SK-N-DZ (cell line): ENCODE results near the gene HIC2. TPM values are rescaled to one million over a fixed set of nuclear protein-coding genes. Genes with fewer than 3 reads are reported as not detected.
"Not testable (repeated sequence)": the region's sequence is repeated elsewhere in the genome, so short reads cannot be mapped to it uniquely, and the experiment has no call there.

Experiments used
- DNase-seq: peaks from one replicate; pipeline ENCODE4 v3.0.0-alpha.2; 2015; ENCODE audit warnings: low spot score
- polyA plus RNA-seq, 2 experiments: library from polyadenylated mRNA; depleted of rRNA; stranded (reverse); fragments of >200 nt; gene quantifications; 2 replicates each; pipeline ENCODE4 v1.2.3, GENCODE V29; 2014

Gene HIC2, protein sequence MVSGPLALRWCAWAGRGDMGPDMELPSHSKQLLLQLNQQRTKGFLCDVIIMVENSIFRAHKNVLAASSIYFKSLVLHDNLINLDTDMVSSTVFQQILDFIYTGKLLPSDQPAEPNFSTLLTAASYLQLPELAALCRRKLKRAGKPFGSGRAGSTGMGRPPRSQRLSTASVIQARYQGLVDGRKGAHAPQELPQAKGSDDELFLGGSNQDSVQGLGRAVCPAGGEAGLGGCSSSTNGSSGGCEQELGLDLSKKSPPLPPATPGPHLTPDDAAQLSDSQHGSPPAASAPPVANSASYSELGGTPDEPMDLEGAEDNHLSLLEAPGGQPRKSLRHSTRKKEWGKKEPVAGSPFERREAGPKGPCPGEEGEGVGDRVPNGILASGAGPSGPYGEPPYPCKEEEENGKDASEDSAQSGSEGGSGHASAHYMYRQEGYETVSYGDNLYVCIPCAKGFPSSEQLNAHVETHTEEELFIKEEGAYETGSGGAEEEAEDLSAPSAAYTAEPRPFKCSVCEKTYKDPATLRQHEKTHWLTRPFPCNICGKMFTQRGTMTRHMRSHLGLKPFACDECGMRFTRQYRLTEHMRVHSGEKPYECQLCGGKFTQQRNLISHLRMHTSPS
- polyA plus RNA-seq (2014; cell fraction: cytosol; rRNA removed), result 14.4 and 17.5 TPM in 2 replicates
- 18.3 and 25.3 TPM in 2 replicates for polyA plus RNA-seq (2014; cell fraction: nucleus; rRNA removed)

DNA sequence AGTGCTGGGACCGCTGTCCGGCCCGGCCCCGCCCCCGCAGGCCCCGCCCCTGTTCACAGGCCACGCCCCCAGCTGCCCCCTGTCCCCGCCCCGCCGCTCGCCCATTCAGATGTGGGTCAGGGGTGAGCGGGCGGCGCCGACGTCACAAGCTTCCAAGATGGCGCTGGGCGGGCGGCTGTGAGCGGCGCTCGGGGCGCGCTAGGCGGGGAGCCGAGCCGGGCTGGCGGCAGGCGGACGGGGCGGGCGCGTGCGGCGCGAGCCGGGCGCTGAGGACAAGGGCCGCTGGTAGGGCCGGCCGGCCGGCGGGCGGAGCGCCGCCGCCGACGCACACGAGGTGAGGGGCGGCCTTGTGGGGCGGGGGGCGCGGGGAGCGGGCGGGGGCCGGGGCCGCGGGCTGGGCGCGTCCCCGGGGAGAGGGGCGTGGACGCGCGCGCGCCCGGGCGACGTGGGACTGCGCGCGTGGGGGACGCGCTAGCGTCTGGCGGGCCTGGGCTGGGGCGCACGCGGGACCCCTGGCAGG lies at the start of gene HIC2:
Gene HIC2, plus strand, starts transcription at position 145 of the 520 bp plus-strand sequence. CDS start 25,461 bp downstream, outside the sequence.
- DNase-seq, result not testable (repeated sequence)

DNA sequence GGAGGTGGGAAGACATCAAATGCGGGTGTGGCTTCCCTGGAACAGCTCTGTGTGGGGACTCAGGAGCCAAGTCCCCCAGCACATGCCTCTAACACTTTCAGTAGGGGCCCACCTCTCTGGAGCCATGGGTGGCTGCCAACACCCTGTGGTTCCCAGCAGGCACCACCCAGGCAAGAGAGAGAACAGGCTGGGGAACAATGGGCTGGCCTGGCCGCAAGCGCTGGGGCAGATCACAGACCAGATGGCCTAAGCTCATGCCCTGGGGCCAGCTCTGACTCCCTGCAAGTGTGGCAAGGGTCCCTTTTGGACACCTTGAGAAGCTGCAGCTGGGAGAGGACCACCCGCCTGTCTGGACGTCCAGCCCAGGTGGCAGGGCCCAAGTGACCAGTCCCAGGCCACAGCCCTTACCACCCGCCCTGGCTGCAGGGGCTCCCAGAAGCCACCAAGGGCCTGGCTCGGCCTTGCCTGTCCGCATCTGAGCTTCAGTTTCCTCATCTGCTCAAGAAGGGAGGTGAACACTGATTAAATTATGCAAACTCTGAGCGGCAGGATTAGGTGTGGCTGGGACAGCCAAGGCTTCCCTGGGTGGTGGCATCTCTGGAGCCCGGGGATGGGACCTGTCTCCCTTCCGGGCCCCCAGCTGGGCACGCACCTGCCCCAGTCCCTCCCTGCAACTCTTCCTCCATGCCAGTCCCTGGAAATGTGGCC lies 48.4 kb upstream of the HIC2 start:
- DNase-seq, result not testable (repeated sequence)

DNA sequence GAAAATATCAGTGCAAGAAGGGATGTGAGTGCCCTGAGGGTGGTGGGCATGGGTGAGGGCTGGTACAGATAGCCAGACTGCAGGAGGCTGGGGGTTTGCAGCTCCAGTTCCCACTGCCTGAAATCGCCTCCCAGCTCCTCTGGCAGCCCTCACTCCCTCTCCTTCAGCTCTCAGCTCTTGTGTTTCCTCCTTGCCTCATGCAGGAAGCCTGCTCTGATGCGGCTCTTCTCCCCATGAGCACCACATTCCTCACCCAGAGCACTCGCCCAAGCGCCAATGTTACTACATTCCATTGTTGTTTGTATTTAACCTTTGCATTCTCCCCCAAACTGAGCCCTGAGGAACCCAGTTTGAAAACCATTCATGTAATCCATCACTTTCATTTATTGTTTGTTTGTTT lies 41.3 kb upstream of the HIC2 start:
- DNase-seq, result not testable (repeated sequence)

DNA sequence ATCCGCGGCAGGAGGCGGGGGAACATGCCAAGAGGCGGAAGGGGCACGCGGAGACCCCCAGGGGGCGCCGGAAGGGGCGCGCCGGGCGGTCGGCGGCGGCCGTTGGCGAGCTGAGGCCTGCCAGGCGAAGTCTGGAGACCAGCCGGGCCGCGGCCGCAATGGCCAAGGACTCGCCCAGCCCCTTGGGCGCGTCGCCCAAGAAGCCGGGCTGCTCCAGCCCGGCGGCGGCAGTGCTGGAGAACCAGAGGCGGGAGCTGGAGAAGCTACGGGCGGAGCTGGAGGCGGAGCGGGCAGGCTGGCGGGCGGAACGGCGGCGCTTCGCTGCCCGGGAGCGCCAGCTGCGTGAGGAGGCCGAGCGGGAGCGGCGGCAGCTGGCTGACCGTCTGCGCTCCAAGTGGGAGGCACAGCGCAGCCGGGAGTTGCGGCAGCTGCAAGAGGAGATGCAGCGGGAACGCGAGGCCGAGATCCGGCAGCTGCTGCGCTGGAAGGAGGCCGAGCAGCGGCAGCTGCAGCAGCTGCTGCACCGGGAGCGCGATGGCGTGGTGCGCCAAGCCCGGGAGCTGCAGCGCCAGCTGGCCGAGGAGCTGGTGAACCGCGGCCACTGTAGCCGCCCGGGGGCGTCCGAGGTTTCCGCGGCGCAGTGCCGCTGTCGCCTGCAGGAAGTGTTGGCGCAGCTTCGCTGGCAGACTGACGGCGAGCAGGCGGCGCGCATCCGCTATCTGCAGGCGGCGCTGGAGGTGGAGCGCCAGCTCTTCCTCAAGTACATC lies 33.3 kb upstream of the HIC2 start, which contains the start of gene RIMBP3B:
Gene RIMBP3B, plus strand, starts transcription at position 51 of the 767 bp plus-strand sequence. Its CDS starts 108 bp downstream, at position 159.
- not testable (repeated sequence) for DNase-seq

DNA sequence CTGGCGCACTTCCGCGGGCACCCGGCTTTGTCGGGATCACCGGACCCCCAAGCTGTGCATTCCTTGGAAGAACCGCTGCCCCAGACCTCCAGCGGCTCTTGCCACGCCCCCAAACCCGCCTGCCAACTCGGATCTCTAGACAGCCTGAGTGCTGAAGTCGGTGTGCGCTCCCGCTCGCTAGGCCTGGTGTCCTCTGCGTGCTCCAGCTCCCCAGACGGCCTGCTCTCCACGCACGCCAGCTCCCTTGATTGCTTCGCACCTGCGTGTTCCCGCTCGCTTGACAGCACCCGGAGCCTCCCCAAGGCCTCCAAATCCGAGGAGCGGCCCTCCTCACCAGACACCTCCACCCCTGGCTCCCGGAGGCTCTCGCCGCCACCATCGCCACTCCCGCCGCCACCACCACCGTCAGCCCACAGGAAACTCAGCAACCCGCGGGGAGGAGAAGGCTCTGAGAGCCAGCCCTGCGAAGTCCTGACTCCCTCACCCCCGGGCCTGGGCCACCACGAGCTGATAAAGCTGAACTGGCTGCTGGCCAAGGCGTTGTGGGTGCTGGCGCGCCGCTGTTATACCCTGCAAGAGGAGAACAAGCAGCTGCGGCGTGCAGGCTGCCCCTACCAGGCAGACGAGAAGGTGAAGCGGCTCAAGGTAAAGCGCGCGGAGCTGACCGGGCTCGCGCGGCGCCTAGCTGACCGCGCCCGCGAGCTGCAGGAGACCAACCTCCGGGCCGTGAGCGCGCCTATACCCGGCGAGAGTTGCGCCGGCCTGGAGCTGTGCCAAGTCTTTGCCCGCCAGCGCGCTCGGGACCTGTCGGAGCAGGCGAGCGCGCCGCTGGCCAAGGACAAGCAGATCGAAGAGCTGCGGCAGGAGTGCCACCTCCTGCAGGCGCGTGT lies 32.5 kb upstream of the HIC2 start:
- DNase-seq, result not testable (repeated sequence)

DNA sequence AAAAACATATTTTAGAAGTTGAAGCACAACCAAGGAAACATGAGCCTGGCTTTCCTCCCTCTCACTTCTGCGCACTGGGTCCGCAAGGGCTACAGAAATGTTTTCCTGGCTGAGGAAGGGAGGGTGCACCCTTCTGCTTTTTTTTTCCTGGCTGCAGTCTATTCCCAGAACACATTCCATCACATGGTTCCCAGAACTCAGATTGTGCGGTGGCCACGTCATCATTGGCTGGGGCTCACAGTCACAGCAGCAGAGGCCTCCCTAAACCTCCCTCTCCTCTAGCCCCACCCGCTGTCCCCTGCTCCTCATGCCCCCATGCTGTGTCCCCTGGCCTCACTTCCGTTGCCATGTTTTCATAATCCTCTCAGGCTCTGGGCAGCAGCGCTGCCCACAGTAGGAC lies 27.7 kb upstream of the HIC2 start:
- DNase-seq, result not testable (repeated sequence)

DNA sequence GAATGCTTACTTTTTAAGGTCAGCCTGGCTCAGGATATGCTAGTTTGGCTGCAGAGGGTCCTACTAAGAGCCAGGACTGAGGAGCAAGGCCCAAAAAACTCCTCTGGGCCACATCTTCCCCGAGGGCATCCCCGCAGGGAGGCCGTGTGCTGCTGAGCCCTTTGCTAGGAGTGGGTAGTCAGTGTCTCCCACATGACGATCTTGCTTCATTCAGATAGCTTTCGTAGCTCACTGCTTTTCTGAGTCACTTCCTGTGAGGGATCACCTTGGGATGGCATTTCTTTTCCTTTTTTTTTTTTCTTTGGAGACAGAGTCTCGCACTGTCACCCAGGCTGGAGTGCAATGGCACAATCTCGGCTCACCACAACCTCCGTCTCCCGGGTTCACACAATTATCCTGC lies 27.2 kb upstream of the HIC2 start:
- DNase-seq, result not testable (repeated sequence)

DNA sequence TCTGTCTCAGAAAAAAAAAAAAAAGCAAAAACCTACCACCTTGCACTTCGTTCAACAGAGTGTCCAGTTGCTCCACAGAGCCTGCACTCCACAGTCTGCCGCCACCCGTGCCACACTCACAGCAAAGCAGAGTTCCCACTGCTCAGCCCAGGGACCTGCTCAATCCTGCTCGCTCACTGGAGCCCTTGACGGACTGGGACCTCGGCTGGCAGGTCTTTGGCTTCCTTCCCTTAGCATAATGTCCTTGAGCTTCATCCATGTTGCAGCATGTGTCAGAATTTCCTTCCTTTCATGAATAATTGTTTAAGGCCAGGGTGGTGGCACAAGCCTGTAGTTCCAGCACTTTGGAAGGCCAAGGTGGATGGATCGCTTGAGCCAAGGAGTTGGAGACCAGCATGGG lies 22.6 kb upstream of the HIC2 start:
- not testable (repeated sequence) for DNase-seq

DNA sequence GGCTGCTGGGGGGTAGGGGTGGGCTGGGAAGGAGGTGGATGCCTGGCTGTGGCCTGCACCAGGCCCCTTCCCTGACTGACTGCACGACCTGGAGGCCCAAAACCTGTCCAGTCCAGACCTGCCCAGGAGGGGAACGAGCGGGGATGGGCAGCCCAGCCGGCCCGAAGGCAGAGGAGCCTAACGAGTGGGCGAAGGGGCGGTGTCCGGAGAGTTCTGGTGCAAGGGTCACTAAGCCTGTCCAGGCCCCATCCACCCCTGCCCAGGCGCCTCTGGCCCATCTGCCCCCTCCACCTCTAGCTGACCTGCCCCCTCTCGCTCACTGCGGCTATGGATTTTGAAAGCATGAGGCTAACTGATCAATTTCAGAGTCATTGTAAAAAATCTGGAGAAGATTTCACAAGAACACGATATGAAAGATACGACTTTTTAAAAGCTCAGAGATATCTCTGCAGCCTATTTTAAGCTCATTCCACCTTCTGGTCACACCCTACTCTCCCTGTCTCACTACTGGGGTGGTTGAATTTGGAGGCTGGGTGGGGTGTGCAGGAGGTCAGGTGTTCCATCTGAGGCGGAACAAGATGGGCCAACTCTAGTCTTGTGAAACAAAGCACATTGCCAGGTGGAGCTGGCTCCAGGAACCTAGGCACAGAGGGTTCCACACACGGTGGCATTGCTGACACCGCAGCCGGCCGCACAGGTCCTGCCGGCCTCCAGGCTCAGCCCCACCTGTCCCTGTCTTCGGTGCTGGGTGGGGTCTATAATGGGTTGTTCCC lies 15.8 kb upstream of the HIC2 start:
- DNase-seq, result not testable (repeated sequence)

DNA sequence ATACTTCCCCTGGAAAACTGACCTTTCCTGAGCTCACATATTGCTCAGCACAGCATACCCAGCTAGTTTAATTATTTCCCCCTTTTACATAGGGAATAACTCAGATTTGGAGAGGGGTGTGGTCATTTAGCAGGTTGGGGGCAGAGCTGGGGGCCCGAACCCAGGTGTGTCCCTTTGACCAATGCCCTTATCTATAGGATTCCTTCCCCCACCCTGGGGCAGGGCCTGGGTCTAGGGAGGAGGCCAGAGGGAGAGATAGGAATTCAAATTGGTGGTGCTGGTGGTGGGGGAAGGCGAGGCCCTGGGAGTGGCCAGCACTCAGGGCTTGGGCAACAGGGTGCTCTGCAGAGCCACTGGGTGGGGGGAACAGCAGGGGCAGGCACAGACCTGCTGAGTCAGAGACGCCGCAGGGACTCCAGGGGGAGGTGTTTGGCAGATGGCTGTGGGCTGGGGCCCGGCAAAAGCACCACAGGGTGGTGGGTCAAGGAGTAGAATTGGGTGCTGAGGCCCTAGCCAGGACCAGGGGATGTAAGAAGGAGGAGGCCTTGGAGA lies 14.3 kb upstream of the HIC2 start:
- DNase-seq, result not testable (repeated sequence)

DNA sequence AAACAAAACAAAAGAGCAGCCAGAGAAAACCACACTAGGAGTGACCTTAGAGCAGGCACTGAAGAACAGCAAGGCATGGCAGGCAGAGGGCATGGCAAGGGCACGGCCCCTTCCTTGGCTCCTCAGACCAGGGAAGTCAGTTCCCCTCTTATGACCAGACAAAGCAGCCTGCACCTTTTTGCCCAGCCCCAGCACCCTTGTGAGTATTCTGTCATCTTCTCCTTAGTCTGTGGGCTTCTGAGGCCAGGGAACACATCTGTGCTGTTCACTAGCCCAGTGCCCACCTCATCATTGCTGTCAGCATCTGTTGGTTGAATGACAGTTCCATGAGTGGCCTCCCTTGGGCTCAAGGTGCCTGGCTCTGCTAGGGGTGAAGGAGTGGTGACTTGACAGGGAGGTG lies 10.0 kb upstream of the HIC2 start:
- DNase-seq, result not testable (repeated sequence)

DNA sequence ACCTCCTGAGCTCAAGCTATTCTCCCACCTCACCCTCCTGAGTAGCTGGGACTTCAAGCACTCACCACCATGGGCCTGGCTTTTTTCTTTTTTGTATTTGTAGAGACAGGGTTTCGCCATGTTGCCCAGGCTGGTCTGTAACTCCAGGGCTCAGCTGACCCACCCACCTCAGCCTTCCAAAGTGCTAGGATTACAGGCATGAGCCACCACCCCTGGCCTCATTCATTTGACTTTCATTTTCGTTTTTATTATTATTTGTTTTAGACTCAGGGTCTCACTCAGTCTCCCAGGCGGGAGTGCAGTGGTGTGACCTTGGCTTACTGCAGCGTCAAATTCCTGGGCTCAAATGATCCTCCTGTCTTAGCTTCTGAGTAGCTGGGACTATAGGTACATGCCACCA lies 9.4 kb upstream of the HIC2 start:
- DNase-seq, result not testable (repeated sequence)

DNA sequence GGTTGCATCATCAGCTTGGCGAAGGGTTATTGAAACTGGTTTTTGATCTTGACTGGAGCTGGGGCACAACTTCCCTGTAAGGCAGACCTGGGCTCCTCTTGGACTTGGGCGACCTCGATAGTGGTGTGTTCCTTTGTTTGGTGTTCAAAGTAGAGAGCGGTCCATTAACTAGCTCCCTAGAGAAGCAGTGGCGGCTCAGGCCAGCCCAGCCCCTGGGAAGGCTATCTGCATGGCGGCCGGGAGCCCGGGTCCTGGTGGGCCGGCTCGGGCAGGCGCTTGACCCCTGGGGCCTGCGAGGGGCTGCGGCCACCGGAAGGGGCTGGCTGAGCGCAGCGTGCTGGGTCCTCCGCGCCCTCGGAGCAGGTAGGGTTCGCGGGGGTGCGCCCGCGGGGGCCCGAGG lies 796 bp upstream of the HIC2 start:
- DNase-seq, result not testable (repeated sequence)

DNA sequence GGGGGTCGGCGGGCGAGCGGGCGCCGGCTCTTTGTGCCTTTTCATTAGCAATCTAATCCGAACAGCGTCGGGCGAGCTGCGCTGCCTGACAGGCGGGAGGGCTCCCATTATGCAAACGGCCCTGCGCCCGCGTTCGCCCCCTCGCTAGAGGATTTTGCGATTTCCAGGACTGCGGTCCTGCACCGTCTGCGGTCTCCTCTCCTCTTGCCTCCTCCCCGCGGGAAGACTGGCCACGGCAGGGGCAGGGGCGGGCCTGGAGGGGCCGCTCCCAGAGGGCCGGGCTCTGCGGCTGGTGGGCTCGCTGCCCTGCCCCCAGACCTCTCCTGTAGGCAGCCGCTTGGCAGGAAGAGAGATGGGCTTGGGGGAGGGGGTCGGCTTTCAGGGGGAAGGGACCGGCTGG lies 682 bp downstream of the HIC2 start:
- not testable (repeated sequence) for DNase-seq

DNA sequence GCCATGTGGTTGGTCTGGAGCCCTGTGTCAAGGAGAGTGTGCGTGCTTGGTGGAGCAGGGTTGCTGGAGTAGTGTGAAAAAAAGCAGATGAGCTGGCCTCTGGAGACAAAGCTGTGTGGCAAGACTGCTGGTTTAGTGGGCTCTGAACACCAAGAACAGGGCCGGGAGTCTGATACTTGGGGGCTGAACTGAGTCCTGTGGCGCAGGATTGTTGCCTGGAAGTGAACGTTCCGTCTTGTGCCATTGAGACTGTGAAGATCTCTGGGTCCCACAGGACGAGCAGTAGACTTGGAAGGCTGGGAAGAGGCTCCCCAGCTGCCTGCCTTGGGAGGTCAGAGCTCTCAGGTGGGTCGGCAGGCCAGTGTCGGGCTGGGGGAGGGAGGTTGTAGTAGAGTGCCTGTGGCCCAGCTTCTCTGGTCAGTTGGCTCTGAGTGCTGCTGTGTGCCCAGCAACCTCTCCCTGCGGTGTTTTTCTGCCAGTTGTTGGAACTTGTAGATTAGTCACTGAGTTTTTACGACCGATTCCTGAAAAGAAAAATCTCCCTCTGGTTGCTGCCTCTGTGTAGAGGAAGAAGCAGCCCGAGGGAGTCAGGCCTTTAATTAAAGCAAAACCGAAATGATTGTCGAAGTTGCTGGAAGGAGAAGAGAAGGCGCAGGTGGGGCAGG lies 1.9 kb downstream of the HIC2 start:
- DNase-seq, result not testable (repeated sequence)

DNA sequence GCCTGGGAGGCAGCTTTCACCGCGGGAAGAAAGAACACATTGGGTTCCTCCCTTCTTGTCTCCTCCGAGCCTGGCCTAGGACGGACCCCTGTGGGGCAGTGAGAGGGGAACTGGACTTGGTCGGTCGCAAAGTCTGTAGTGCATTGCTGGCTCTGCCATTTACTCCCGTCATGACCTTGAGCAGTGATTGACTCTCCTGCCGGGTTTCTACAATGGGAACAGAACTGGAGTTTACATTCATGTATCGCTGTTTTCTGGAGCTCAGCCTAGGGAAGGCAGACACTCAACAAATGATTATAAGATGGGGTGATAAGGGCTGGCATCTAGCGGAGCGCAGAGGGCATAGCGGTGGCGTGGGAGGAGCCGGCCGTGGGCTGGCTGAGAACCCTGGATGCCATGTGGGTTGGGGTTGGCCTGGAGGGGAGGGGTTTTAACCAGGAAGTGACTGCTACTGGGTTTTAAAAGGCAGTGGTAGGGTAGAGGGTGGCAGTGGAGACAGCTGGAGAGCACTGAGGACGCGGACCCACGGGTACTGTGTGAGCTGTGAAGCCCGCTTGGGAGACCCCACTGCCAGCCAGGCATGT lies 3.1 kb downstream of the HIC2 start:
- not testable (repeated sequence) for DNase-seq

DNA sequence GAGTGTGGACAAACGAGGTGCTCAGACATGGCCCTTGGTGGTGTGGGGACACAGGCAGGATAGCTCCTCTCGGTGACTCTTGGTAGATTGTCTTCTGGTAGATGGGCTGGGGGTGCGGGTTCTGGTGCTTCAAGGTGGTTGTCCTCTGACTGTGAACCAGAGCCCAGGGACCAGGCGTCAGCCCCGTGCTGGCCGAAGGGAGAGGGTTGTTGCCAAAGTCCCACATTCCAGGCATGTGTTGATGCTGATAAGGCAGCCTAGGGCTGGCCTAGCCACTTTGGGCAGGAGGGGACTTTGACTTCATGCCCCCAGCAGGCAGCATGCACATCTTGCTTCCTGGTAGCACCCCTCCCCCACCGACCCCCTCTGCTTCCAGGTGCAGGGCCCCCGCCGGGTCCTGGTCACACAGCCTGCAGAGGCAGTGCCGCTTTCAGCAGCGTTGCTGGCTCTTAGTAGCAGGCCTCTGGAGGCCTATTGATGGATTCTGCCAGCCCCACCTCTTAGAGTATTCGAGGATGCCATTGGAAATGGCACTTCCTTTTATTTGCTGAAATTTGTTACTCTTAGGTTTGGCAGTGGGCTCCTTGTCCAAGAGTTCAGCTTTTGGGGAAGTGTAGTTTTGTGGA lies 7.0 kb downstream of the HIC2 start:
- not testable (repeated sequence) for DNase-seq
